Liver (tissue), 3 donors: ENCODE data around the gene ILK.

Source experiments
- GABPA ChIP-seq, 2 donors: IDR thresholded peaks in 1 of 2; conservative IDR thresholded peaks in 1 of 2; 2 replicates each; pipeline ENCODE4 v1.6.1; 2016; ENCODE audit warnings: antibody characterized with exemption in 2 of 2, mild to moderate bottlenecking in 1 of 2, moderate library complexity in 1 of 2
- RAD21 ChIP-seq, 2 donors: IDR thresholded peaks; 2 replicates each; pipeline ENCODE4 v1.6.1; 2016; ENCODE audit warnings: antibody characterized with exemption in 2 of 2, mild to moderate bottlenecking in 2 of 2
- TAF1 ChIP-seq: conservative IDR thresholded peaks from 2 replicates; pipeline ENCODE4 v1.6.1; 2016; ENCODE audit warnings: antibody characterized with exemption, mild to moderate bottlenecking
- YY1 ChIP-seq: IDR thresholded peaks from 2 replicates; pipeline ENCODE4 v1.6.1; 2016; ENCODE audit warnings: antibody characterized with exemption, mild to moderate bottlenecking
- TF ChIP-seq, protein P1 (sequence below): IDR thresholded peaks from 2 replicates; pipeline ENCODE4 v1.6.1; 2016; ENCODE audit warnings: antibody characterized with exemption
- TF ChIP-seq, protein P2 (sequence below): fragments of 150-350 bp; IDR thresholded peaks from 2 replicates; pipeline ENCODE4 v1.5.1; 2017; ENCODE audit warnings: improper control_type of control experiment, low read depth, low read length; ENCODE audit not compliant: missing input control
- TF ChIP-seq, protein P3 (sequence below): IDR thresholded peaks from 2 replicates; pipeline ENCODE4 v1.6.1; 2016; ENCODE audit warnings: antibody characterized with exemption
- TF ChIP-seq, protein P4 (sequence below): IDR thresholded peaks from 2 replicates; pipeline ENCODE4 v1.6.1; 2016; ENCODE audit warnings: antibody characterized with exemption, mild to moderate bottlenecking
- donor health status: healthy.
- donor health status: healthy.

DNA sequence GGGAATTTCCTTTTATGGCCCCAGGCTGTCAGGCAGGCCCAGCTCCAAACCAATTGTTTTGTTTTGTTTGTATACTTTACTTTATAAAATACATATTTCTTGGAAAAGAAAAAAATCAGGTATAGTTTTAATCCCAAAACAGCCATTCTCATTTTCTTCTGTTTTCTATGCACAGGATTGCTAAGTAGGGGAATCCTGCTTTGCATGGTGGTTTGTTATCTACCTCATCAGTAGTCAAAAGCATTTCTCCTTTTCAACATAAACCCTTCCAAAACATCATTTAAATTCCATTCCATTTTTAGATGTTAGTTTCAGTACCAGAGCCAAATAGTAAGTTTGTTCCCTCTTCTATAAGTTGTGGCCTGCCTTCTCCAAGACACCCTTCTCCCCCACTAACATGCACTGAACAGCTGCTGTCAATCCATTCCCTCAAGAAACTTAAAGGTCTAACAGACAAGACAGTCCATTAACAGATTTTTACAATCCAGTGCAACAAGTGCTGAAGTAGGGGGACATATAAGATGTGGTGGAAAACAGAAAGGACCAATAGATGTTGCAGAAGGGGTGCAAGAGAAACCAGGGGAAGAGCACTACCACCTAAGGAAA lies 3.7 kb downstream of the ILK start:
- TF ChIP-seq, protein P1, sequence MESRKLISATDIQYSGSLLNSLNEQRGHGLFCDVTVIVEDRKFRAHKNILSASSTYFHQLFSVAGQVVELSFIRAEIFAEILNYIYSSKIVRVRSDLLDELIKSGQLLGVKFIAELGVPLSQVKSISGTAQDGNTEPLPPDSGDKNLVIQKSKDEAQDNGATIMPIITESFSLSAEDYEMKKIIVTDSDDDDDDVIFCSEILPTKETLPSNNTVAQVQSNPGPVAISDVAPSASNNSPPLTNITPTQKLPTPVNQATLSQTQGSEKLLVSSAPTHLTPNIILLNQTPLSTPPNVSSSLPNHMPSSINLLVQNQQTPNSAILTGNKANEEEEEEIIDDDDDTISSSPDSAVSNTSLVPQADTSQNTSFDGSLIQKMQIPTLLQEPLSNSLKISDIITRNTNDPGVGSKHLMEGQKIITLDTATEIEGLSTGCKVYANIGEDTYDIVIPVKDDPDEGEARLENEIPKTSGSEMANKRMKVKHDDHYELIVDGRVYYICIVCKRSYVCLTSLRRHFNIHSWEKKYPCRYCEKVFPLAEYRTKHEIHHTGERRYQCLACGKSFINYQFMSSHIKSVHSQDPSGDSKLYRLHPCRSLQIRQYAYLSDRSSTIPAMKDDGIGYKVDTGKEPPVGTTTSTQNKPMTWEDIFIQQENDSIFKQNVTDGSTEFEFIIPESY = no peak
- TF ChIP-seq GABPA (IDR thresholded peaks at IDR 0.05 in 1 of 2, conservative IDR thresholded peaks at IDR 0.05 in 1 of 2) (no peak), RAD21 (IDR thresholded peaks at IDR 0.05) (no peak), YY1 (no peak), TAF1 (no peak)
- TF ChIP-seq, protein P2, sequence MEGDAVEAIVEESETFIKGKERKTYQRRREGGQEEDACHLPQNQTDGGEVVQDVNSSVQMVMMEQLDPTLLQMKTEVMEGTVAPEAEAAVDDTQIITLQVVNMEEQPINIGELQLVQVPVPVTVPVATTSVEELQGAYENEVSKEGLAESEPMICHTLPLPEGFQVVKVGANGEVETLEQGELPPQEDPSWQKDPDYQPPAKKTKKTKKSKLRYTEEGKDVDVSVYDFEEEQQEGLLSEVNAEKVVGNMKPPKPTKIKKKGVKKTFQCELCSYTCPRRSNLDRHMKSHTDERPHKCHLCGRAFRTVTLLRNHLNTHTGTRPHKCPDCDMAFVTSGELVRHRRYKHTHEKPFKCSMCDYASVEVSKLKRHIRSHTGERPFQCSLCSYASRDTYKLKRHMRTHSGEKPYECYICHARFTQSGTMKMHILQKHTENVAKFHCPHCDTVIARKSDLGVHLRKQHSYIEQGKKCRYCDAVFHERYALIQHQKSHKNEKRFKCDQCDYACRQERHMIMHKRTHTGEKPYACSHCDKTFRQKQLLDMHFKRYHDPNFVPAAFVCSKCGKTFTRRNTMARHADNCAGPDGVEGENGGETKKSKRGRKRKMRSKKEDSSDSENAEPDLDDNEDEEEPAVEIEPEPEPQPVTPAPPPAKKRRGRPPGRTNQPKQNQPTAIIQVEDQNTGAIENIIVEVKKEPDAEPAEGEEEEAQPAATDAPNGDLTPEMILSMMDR = no peak
- TF ChIP-seq, protein P3, sequence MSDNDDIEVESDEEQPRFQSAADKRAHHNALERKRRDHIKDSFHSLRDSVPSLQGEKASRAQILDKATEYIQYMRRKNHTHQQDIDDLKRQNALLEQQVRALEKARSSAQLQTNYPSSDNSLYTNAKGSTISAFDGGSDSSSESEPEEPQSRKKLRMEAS = no peak
- TF ChIP-seq, protein P4, sequence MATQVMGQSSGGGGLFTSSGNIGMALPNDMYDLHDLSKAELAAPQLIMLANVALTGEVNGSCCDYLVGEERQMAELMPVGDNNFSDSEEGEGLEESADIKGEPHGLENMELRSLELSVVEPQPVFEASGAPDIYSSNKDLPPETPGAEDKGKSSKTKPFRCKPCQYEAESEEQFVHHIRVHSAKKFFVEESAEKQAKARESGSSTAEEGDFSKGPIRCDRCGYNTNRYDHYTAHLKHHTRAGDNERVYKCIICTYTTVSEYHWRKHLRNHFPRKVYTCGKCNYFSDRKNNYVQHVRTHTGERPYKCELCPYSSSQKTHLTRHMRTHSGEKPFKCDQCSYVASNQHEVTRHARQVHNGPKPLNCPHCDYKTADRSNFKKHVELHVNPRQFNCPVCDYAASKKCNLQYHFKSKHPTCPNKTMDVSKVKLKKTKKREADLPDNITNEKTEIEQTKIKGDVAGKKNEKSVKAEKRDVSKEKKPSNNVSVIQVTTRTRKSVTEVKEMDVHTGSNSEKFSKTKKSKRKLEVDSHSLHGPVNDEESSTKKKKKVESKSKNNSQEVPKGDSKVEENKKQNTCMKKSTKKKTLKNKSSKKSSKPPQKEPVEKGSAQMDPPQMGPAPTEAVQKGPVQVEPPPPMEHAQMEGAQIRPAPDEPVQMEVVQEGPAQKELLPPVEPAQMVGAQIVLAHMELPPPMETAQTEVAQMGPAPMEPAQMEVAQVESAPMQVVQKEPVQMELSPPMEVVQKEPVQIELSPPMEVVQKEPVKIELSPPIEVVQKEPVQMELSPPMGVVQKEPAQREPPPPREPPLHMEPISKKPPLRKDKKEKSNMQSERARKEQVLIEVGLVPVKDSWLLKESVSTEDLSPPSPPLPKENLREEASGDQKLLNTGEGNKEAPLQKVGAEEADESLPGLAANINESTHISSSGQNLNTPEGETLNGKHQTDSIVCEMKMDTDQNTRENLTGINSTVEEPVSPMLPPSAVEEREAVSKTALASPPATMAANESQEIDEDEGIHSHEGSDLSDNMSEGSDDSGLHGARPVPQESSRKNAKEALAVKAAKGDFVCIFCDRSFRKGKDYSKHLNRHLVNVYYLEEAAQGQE = no peak
